Neural progenitor cell (in vitro differentiated cells): ENCODE data around the gene IDH3B.

ENCODE experiments used
- CTCF ChIP-seq: fragments of 200-600 bp; sonication (generic); IDR thresholded peaks from 2 replicates; pipeline ENCODE4 v1.5.1; 2017; ENCODE audit warnings: antibody characterized with exemption, mild to moderate bottlenecking
- EZH2 ChIP-seq: fragments of 200-600 bp; sonication (generic); IDR thresholded peaks from 2 replicates; pipeline ENCODE4 v1.6.1; 2017; ENCODE audit warnings: antibody characterized with exemption, mild to moderate bottlenecking, moderate library complexity
- EZH2phosphoT487 ChIP-seq: fragments of 200-600 bp; sonication (generic); IDR thresholded peaks from 2 replicates; pipeline ENCODE4 v1.6.1; 2017; ENCODE audit warnings: antibody characterized with exemption

GRCh38 chr20:2653556-2654383 lies 10.2 kb downstream of the IDH3B start:
- TF ChIP-seq EZH2 (no peak), CTCF (no peak), EZH2phosphoT487 (no peak)
